ENCODE results near the gene PAQR9.

Gene PAQR9

GRCh38 chr3:142963516-142964448 lies at the start of gene PAQR9:
PAQR9 (minus strand) TSS chr3:142963674; CDS start chr3:142963336, 338 bp downstream.
- H3K27ac ChIP-seq (ENCODE audit: low read depth, low read length) = no peak within 1 kb of the TSS
- H3K9ac ChIP-seq (ENCODE audit: low read length in 5 of 5) = peak within 1 kb of the TSS in 1 of 5 donors; percentile 47
- peak within 1 kb of the TSS; percentile 61 to 81 (median 67) for H3K4me3 ChIP-seq (ENCODE audit: low read depth in 1 of 5, low read length in 5 of 5)
- no peaks in the 10 kb centered on the region for H3K36me3 ChIP-seq (ENCODE audit: control insufficient read depth in 5 of 5, insufficient read depth in 5 of 5, low read length in 5 of 5)
- H3K4me1 ChIP-seq (ENCODE audit: control insufficient read depth in 5 of 5, insufficient read depth in 5 of 5, low read length in 5 of 5) = peaks cover 2 to 13% (median 8%) of the 10 kb centered on the region in 5 donors
- H3K27me3 ChIP-seq (ENCODE audit: control insufficient read depth in 5 of 5, insufficient read depth in 4 of 5, low read length in 5 of 5) = peaks cover 0 to 22% (median 15%) of the 10 kb centered on the region in 5 donors
- no peaks in the 10 kb centered on the region for H3K9me3 ChIP-seq (ENCODE audit: control insufficient read depth in 5 of 5, low read length in 5 of 5)

- Histone ChIP-seq H3K4me3 (ENCODE audit: low read depth in 1 of 5, low read length in 5 of 5) (no peak overlapping the region), H3K27me3 (ENCODE audit: control insufficient read depth in 5 of 5, insufficient read depth in 4 of 5, low read length in 5 of 5) (no peaks in the 10 kb centered on the region), H3K36me3 (ENCODE audit: control insufficient read depth in 5 of 5, insufficient read depth in 5 of 5, low read length in 5 of 5) (peaks cover 0 to 18% (median 8%) of the 10 kb centered on the region in 5 donors), H3K4me1 (ENCODE audit: control insufficient read depth in 5 of 5, insufficient read depth in 5 of 5, low read length in 5 of 5) (peaks cover 0 to 2% (median 0%) of the 10 kb centered on the region in 5 donors), H3K27ac (ENCODE audit: low read depth, low read length) (no peak overlapping the region), H3K9me3 (ENCODE audit: control insufficient read depth in 5 of 5, low read length in 5 of 5) (no peaks in the 10 kb centered on the region), H3K9ac (ENCODE audit: low read length in 5 of 5) (no peak overlapping the region)
These were observed 48.2 kb upstream of the PAQR9 start for GRCh38 chr3:143011705-143012104.

- no peak overlapping the region for H3K4me3 ChIP-seq (ENCODE audit: low read depth in 1 of 5, low read length in 5 of 5)
- peaks cover 0 to 5% (median 0%) of the 10 kb centered on the region in 5 donors for H3K4me1 ChIP-seq (ENCODE audit: control insufficient read depth in 5 of 5, insufficient read depth in 5 of 5, low read length in 5 of 5)
- no peak overlapping the region for H3K27ac ChIP-seq (ENCODE audit: low read depth, low read length)
- H3K27me3 ChIP-seq (ENCODE audit: control insufficient read depth in 5 of 5, insufficient read depth in 4 of 5, low read length in 5 of 5) = no peaks in the 10 kb centered on the region
- H3K9me3 ChIP-seq (ENCODE audit: control insufficient read depth in 5 of 5, low read length in 5 of 5) = no peaks in the 10 kb centered on the region
- H3K36me3 ChIP-seq (ENCODE audit: control insufficient read depth in 5 of 5, insufficient read depth in 5 of 5, low read length in 5 of 5) = peaks cover 0 to 17% (median 6%) of the 10 kb centered on the region in 5 donors
- H3K9ac ChIP-seq (ENCODE audit: low read length in 5 of 5) = no peak overlapping the region
These were observed 46.5 kb upstream of the PAQR9 start for GRCh38 chr3:143010024-143010423.

GRCh38 chr3:143004823-143005222 lies 41.3 kb upstream of the PAQR9 start:
- Histone ChIP-seq H3K4me1 (ENCODE audit: control insufficient read depth in 5 of 5, insufficient read depth in 5 of 5, low read length in 5 of 5) (peaks cover 5 to 33% (median 31%) of the 10 kb centered on the region in 5 donors), H3K4me3 (ENCODE audit: low read depth in 1 of 5, low read length in 5 of 5) (no peak overlapping the region), H3K9ac (ENCODE audit: low read length in 5 of 5) (no peak overlapping the region)

GRCh38 chr3:143002727-143003126 lies 39.3 kb upstream of the PAQR9 start:
- no peaks in the 10 kb centered on the region for H3K9me3 ChIP-seq (ENCODE audit: control insufficient read depth in 5 of 5, low read length in 5 of 5)
- H3K4me3 ChIP-seq (ENCODE audit: low read depth in 1 of 5, low read length in 5 of 5) = peak overlapping the region; percentile 90 to 98 (median 94)
- peak overlapping the region; percentile 93 to 99 (median 98) for H3K9ac ChIP-seq (ENCODE audit: low read length in 5 of 5)
- no peaks in the 10 kb centered on the region for H3K36me3 ChIP-seq (ENCODE audit: control insufficient read depth in 5 of 5, insufficient read depth in 5 of 5, low read length in 5 of 5)
- H3K4me1 ChIP-seq (ENCODE audit: control insufficient read depth in 5 of 5, insufficient read depth in 5 of 5, low read length in 5 of 5) = peaks cover 5 to 38% (median 36%) of the 10 kb centered on the region in 5 donors
- H3K27ac ChIP-seq (ENCODE audit: low read depth, low read length) = no peak overlapping the region
- no peaks in the 10 kb centered on the region for H3K27me3 ChIP-seq (ENCODE audit: control insufficient read depth in 5 of 5, insufficient read depth in 4 of 5, low read length in 5 of 5)

More at GRCh38 chr3:143004823-143005222, 41.3 kb upstream of the PAQR9 start:
- no peak overlapping the region for H3K27ac ChIP-seq (ENCODE audit: low read depth, low read length)
- H3K27me3 ChIP-seq (ENCODE audit: control insufficient read depth in 5 of 5, insufficient read depth in 4 of 5, low read length in 5 of 5) = no peaks in the 10 kb centered on the region
- no peaks in the 10 kb centered on the region for H3K36me3 ChIP-seq (ENCODE audit: control insufficient read depth in 5 of 5, insufficient read depth in 5 of 5, low read length in 5 of 5)
- H3K9me3 ChIP-seq (ENCODE audit: control insufficient read depth in 5 of 5, low read length in 5 of 5) = no peaks in the 10 kb centered on the region

- H3K4me3 ChIP-seq (ENCODE audit: low read depth in 1 of 5, low read length in 5 of 5) = peak overlapping the region; percentile 90 to 98 (median 94)
- peaks cover 5 to 40% (median 38%) of the 10 kb centered on the region in 5 donors for H3K4me1 ChIP-seq (ENCODE audit: control insufficient read depth in 5 of 5, insufficient read depth in 5 of 5, low read length in 5 of 5)
- H3K27me3 ChIP-seq (ENCODE audit: control insufficient read depth in 5 of 5, insufficient read depth in 4 of 5, low read length in 5 of 5) = no peaks in the 10 kb centered on the region
- H3K27ac ChIP-seq (ENCODE audit: low read depth, low read length) = peak overlapping the region; percentile 88
- no peaks in the 10 kb centered on the region for H3K36me3 ChIP-seq (ENCODE audit: control insufficient read depth in 5 of 5, insufficient read depth in 5 of 5, low read length in 5 of 5)
- peak overlapping the region; percentile 93 to 99 (median 98) for H3K9ac ChIP-seq (ENCODE audit: low read length in 5 of 5)
- no peaks in the 10 kb centered on the region for H3K9me3 ChIP-seq (ENCODE audit: control insufficient read depth in 5 of 5, low read length in 5 of 5)
These were observed 38.7 kb upstream of the PAQR9 start for GRCh38 chr3:143002083-143002712.

GRCh38 chr3:143001369-143002082 lies 38.1 kb upstream of the PAQR9 start, which contains the start of gene U2SURP:
U2SURP (plus strand) TSS chr3:143001570; CDS start chr3:143001629, 59 bp downstream.
- peaks cover 5 to 42% (median 38%) of the 10 kb centered on the region in 5 donors for H3K4me1 ChIP-seq (ENCODE audit: control insufficient read depth in 5 of 5, insufficient read depth in 5 of 5, low read length in 5 of 5)
- H3K4me3 ChIP-seq (ENCODE audit: low read depth in 1 of 5, low read length in 5 of 5) = peak within 1 kb of the TSS; percentile 90 to 98 (median 94)
- H3K27me3 ChIP-seq (ENCODE audit: control insufficient read depth in 5 of 5, insufficient read depth in 4 of 5, low read length in 5 of 5) = no peaks in the 10 kb centered on the region
- H3K9ac ChIP-seq (ENCODE audit: low read length in 5 of 5) = peak within 1 kb of the TSS; percentile 93 to 99 (median 98)
- peak within 1 kb of the TSS; percentile 88 for H3K27ac ChIP-seq (ENCODE audit: low read depth, low read length)
- no peaks in the 10 kb centered on the region for H3K9me3 ChIP-seq (ENCODE audit: control insufficient read depth in 5 of 5, low read length in 5 of 5)
- no peaks in the 10 kb centered on the region for H3K36me3 ChIP-seq (ENCODE audit: control insufficient read depth in 5 of 5, insufficient read depth in 5 of 5, low read length in 5 of 5)

- H3K4me3 ChIP-seq (ENCODE audit: low read depth in 1 of 5, low read length in 5 of 5) = peak overlapping the region; percentile 90 to 98 (median 94)
- peaks cover 5 to 39% (median 38%) of the 10 kb centered on the region in 5 donors for H3K4me1 ChIP-seq (ENCODE audit: control insufficient read depth in 5 of 5, insufficient read depth in 5 of 5, low read length in 5 of 5)
- peak overlapping the region; percentile 88 for H3K27ac ChIP-seq (ENCODE audit: low read depth, low read length)
- H3K9me3 ChIP-seq (ENCODE audit: control insufficient read depth in 5 of 5, low read length in 5 of 5) = no peaks in the 10 kb centered on the region
- H3K9ac ChIP-seq (ENCODE audit: low read length in 5 of 5) = peak overlapping the region; percentile 93 to 99 (median 98)
- no peaks in the 10 kb centered on the region for H3K36me3 ChIP-seq (ENCODE audit: control insufficient read depth in 5 of 5, insufficient read depth in 5 of 5, low read length in 5 of 5)
- H3K27me3 ChIP-seq (ENCODE audit: control insufficient read depth in 5 of 5, insufficient read depth in 4 of 5, low read length in 5 of 5) = no peaks in the 10 kb centered on the region
These were observed 37.5 kb upstream of the PAQR9 start for GRCh38 chr3:143001034-143001368.

- Histone ChIP-seq H3K4me1 (ENCODE audit: control insufficient read depth in 5 of 5, insufficient read depth in 5 of 5, low read length in 5 of 5) (peaks cover 5 to 39% (median 37%) of the 10 kb centered on the region in 5 donors), H3K27me3 (ENCODE audit: control insufficient read depth in 5 of 5, insufficient read depth in 4 of 5, low read length in 5 of 5) (no peaks in the 10 kb centered on the region), H3K9ac (ENCODE audit: low read length in 5 of 5) (peak overlapping the region; percentile 93 to 99 (median 98)), H3K36me3 (ENCODE audit: control insufficient read depth in 5 of 5, insufficient read depth in 5 of 5, low read length in 5 of 5) (no peaks in the 10 kb centered on the region), H3K4me3 (ENCODE audit: low read depth in 1 of 5, low read length in 5 of 5) (peak overlapping the region; percentile 90 to 98 (median 94)), H3K9me3 (ENCODE audit: control insufficient read depth in 5 of 5, low read length in 5 of 5) (no peaks in the 10 kb centered on the region), H3K27ac (ENCODE audit: low read depth, low read length) (peak overlapping the region; percentile 88)
These were observed 37.1 kb upstream of the PAQR9 start for GRCh38 chr3:143000528-143000927.

Measured in subcutaneous abdominal adipose tissue (tissue), 5 donors.